Measurements from ENCODE around the gene PLXNA4. TPM values are rescaled to one million over a fixed set of nuclear protein-coding genes. Genes with fewer than 3 reads are reported as not detected.

Gene PLXNA4
- total and polyA plus RNA-seq, 2 experiments from 2014 or later, result 0.32 TPM; not detected in 1

- H3K27ac ChIP-seq, result no peak overlapping the region
- H3K27me3 ChIP-seq (replicated peaks; ENCODE audit: insufficient read depth), result peaks cover 18% of the 10 kb centered on the region
- no peaks in the 10 kb centered on the region for H3K36me3 ChIP-seq (ENCODE audit: low read depth)
- H3F3A ChIP-seq (ENCODE audit: insufficient read depth), result no peaks in the 10 kb centered on the region
- WGBS, 2 experiments (ENCODE audit: low coverage in 1 of 2, low lambda C conversion rate in 2 of 2, missing lambda C conversion rate in 2 of 2), result 30 to 42% methylated on average over 5 of the region's 5 CpGs
- in situ Hi-C loops (cut with MboI), result loop anchor here (25.0 kb wide), 1 partner anchor 564 kb away; no protein-coding TSS in a partner anchor
- H3K9ac ChIP-seq, result no peak overlapping the region
- H3K79me2 ChIP-seq (ENCODE audit: insufficient read depth), result no peaks in the 10 kb centered on the region
- H3K4me3 ChIP-seq, result no peak overlapping the region
- DNase-seq, result no peak
- no peaks in the 10 kb centered on the region for H3K4me1 ChIP-seq (ENCODE audit: insufficient read depth)
- H4K20me1 ChIP-seq (ENCODE audit: insufficient read depth), result no peaks in the 10 kb centered on the region
- no peaks in the 10 kb centered on the region for H3K9me3 ChIP-seq (ENCODE audit: low read depth)
- H2AFZ ChIP-seq, result no peak overlapping the region
- no peaks in the 10 kb centered on the region for H3K9me2 ChIP-seq (ENCODE audit: insufficient read depth)
- TF ChIP-seq EZH2 (IDR thresholded peaks at IDR 0.05; ENCODE audit: insufficient read depth, poor library complexity, severe bottlenecking), result no peak
- no peak for TF ChIP-seq EZH2phosphoT487 (IDR thresholded peaks at IDR 0.05; ENCODE audit: insufficient read depth, low read depth)
- H3K4me2 ChIP-seq (ENCODE audit: unreplicated experiment), result no peak overlapping the region
Observed at GRCh38 chr7:132251327-132251659, 325.0 kb downstream of the PLXNA4 start.

GRCh38 chr7:132250480-132251326 lies 325.6 kb downstream of the PLXNA4 start:
- H3K27me3 ChIP-seq (replicated peaks; ENCODE audit: insufficient read depth), result peaks cover 18% of the 10 kb centered on the region
- no peaks in the 10 kb centered on the region for H3K9me3 ChIP-seq (ENCODE audit: low read depth)
- no peaks in the 10 kb centered on the region for H3K4me1 ChIP-seq (ENCODE audit: insufficient read depth)
- H3K4me2 ChIP-seq (ENCODE audit: unreplicated experiment), result no peak overlapping the region
- H3F3A ChIP-seq (ENCODE audit: insufficient read depth), result no peaks in the 10 kb centered on the region
- in situ Hi-C loops (cut with MboI), result loop anchor here (25.0 kb wide), 1 partner anchor 563 kb away; no protein-coding TSS in a partner anchor
- no peaks in the 10 kb centered on the region for H4K20me1 ChIP-seq (ENCODE audit: insufficient read depth)
- whole genome bisulfite sequencing, 2 experiments (ENCODE audit: low coverage in 1 of 2, low lambda C conversion rate in 2 of 2, missing lambda C conversion rate in 2 of 2), result 28 to 34% methylated on average over 4 of the region's 4 CpGs
- no peaks in the 10 kb centered on the region for H3K9me2 ChIP-seq (ENCODE audit: insufficient read depth)
- H3K36me3 ChIP-seq (ENCODE audit: low read depth), result no peaks in the 10 kb centered on the region
- no peaks in the 10 kb centered on the region for H3K79me2 ChIP-seq (ENCODE audit: insufficient read depth)
- no peak overlapping the region for H2AFZ ChIP-seq
- no peak overlapping the region for H3K9ac ChIP-seq
- TF ChIP-seq EZH2phosphoT487 (IDR thresholded peaks at IDR 0.05; ENCODE audit: insufficient read depth, low read depth), result no peak
- TF ChIP-seq EZH2 (IDR thresholded peaks at IDR 0.05; ENCODE audit: insufficient read depth, poor library complexity, severe bottlenecking), result no peak
- H3K27ac ChIP-seq, result no peak overlapping the region
- H3K4me3 ChIP-seq, result no peak overlapping the region
- DNase-seq, result no peak

GRCh38 chr7:132249256-132249971 lies 326.9 kb downstream of the PLXNA4 start:
- H3K4me3 ChIP-seq, result no peak overlapping the region
- no peaks in the 10 kb centered on the region for H3K79me2 ChIP-seq (ENCODE audit: insufficient read depth)
- no peak overlapping the region for H2AFZ ChIP-seq
- no peaks in the 10 kb centered on the region for H3K9me3 ChIP-seq (ENCODE audit: low read depth)
- peak; percentile 19 for DNase-seq
- H3K9ac ChIP-seq, result no peak overlapping the region
- no peaks in the 10 kb centered on the region for H3F3A ChIP-seq (ENCODE audit: insufficient read depth)
- H3K36me3 ChIP-seq (ENCODE audit: low read depth), result no peaks in the 10 kb centered on the region
- no peaks in the 10 kb centered on the region for H4K20me1 ChIP-seq (ENCODE audit: insufficient read depth)
- in situ Hi-C loops (cut with MboI), result no loop called here
- no peak overlapping the region for H3K27ac ChIP-seq
- H3K9me2 ChIP-seq (ENCODE audit: insufficient read depth), result no peaks in the 10 kb centered on the region
- H3K4me2 ChIP-seq (ENCODE audit: unreplicated experiment), result no peak overlapping the region
- peaks cover 18% of the 10 kb centered on the region for H3K27me3 ChIP-seq (replicated peaks; ENCODE audit: insufficient read depth)
- 15 to 16% methylated on average over 19 of the region's 19 CpGs for WGBS, 2 experiments (ENCODE audit: low coverage in 1 of 2, low lambda C conversion rate in 2 of 2, missing lambda C conversion rate in 2 of 2)
- no peaks in the 10 kb centered on the region for H3K4me1 ChIP-seq (ENCODE audit: insufficient read depth)
- TF ChIP-seq EZH2 (IDR thresholded peaks at IDR 0.05; ENCODE audit: insufficient read depth, poor library complexity, severe bottlenecking), result no peak
- no peak for TF ChIP-seq EZH2phosphoT487 (IDR thresholded peaks at IDR 0.05; ENCODE audit: insufficient read depth, low read depth)

GRCh38 chr7:132248841-132249240 lies 327.4 kb downstream of the PLXNA4 start:
- H2AFZ ChIP-seq, result no peak overlapping the region
- no peaks in the 10 kb centered on the region for H3K4me1 ChIP-seq (ENCODE audit: insufficient read depth)
- no peak for TF ChIP-seq EZH2phosphoT487 (IDR thresholded peaks at IDR 0.05; ENCODE audit: insufficient read depth, low read depth)
- TF ChIP-seq EZH2 (IDR thresholded peaks at IDR 0.05; ENCODE audit: insufficient read depth, poor library complexity, severe bottlenecking), result no peak
- H3K27me3 ChIP-seq (replicated peaks; ENCODE audit: insufficient read depth), result peaks cover 18% of the 10 kb centered on the region
- H3K4me2 ChIP-seq (ENCODE audit: unreplicated experiment), result no peak overlapping the region
- in situ Hi-C loops (cut with MboI), result no loop called here
- H3K9me2 ChIP-seq (ENCODE audit: insufficient read depth), result no peaks in the 10 kb centered on the region
- no peak overlapping the region for H3K27ac ChIP-seq
- H3K9ac ChIP-seq, result no peak overlapping the region
- H3F3A ChIP-seq (ENCODE audit: insufficient read depth), result no peaks in the 10 kb centered on the region
- no peak for DNase-seq
- WGBS, 2 experiments (ENCODE audit: low coverage in 1 of 2, low lambda C conversion rate in 2 of 2, missing lambda C conversion rate in 2 of 2), result 55 to 74% methylated on average over 2 of the region's 2 CpGs
- H3K79me2 ChIP-seq (ENCODE audit: insufficient read depth), result no peaks in the 10 kb centered on the region
- no peak overlapping the region for H3K4me3 ChIP-seq
- no peaks in the 10 kb centered on the region for H3K36me3 ChIP-seq (ENCODE audit: low read depth)
- no peaks in the 10 kb centered on the region for H4K20me1 ChIP-seq (ENCODE audit: insufficient read depth)
- no peaks in the 10 kb centered on the region for H3K9me3 ChIP-seq (ENCODE audit: low read depth)

Data from GM23248 (cell line).